ENCODE measurements around the gene TARBP2.
"Not testable (repeated sequence)": the region's sequence is repeated elsewhere in the genome, so short reads cannot be mapped to it uniquely, and the experiment has no call there.

The TARBP2 gene

GRCh38 chr12:53474077-53474476, 27.0 kb upstream of the TARBP2 start:
- DNase-seq (ENCODE audit: low read depth) = no peak
- no peak overlapping the region for H3K4me3 ChIP-seq (ENCODE audit: low read depth, low read length)
- TF ChIP-seq, protein P1, sequence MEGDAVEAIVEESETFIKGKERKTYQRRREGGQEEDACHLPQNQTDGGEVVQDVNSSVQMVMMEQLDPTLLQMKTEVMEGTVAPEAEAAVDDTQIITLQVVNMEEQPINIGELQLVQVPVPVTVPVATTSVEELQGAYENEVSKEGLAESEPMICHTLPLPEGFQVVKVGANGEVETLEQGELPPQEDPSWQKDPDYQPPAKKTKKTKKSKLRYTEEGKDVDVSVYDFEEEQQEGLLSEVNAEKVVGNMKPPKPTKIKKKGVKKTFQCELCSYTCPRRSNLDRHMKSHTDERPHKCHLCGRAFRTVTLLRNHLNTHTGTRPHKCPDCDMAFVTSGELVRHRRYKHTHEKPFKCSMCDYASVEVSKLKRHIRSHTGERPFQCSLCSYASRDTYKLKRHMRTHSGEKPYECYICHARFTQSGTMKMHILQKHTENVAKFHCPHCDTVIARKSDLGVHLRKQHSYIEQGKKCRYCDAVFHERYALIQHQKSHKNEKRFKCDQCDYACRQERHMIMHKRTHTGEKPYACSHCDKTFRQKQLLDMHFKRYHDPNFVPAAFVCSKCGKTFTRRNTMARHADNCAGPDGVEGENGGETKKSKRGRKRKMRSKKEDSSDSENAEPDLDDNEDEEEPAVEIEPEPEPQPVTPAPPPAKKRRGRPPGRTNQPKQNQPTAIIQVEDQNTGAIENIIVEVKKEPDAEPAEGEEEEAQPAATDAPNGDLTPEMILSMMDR (conservative IDR thresholded peaks at IDR 0.05; ENCODE audit: low read depth, low read length) = no peak

- TF ChIP-seq, protein P1 (conservative IDR thresholded peaks at IDR 0.05; ENCODE audit: low read depth, low read length) = no peak
- no peak overlapping the region for H3K4me3 ChIP-seq (ENCODE audit: low read depth, low read length)
- DNase-seq (ENCODE audit: low read depth) = no peak
These were observed 26.3 kb upstream of the TARBP2 start for GRCh38 chr12:53474819-53475218.

GRCh38 chr12:53476769-53477209, 24.3 kb upstream of the TARBP2 start:
- no peak overlapping the region for H3K4me3 ChIP-seq (ENCODE audit: low read depth, low read length)
- TF ChIP-seq, protein P1 (conservative IDR thresholded peaks at IDR 0.05; ENCODE audit: low read depth, low read length) = peak; percentile 48
- DNase-seq (ENCODE audit: low read depth) = no peak

GRCh38 chr12:53478865-53479264, 22.2 kb upstream of the TARBP2 start:
- no peak for DNase-seq (ENCODE audit: low read depth)
- H3K4me3 ChIP-seq (ENCODE audit: low read depth, low read length) = no peak overlapping the region
- TF ChIP-seq, protein P1 (conservative IDR thresholded peaks at IDR 0.05; ENCODE audit: low read depth, low read length) = no peak

DNA sequence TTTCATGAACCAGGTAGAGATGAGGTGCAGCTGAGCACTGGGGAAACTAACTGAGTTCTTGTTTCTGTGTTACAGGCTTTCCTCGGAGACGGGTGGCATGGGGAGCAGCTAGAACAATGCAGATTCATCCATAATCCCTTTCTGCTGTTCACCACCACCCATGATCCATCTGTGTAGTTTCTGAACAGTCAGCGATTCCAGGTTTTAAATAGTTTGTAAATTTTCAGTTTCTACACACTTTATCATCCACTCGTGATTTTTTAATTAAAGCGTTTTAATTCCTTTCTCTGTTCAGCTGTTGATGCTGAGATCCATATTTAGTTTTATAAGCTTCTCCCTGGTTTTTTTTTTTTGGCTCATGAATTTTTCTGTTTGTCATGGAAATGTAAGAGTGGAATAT, 21.8 kb upstream of the TARBP2 start:
- TF ChIP-seq, protein P1 (conservative IDR thresholded peaks at IDR 0.05; ENCODE audit: low read depth, low read length) = no peak
- no peak for DNase-seq (ENCODE audit: low read depth)
- H3K4me3 ChIP-seq (ENCODE audit: low read depth, low read length) = no peak overlapping the region

- no peak for DNase-seq (ENCODE audit: low read depth)
- no peak overlapping the region for H3K4me3 ChIP-seq (ENCODE audit: low read depth, low read length)
- TF ChIP-seq, protein P1 (conservative IDR thresholded peaks at IDR 0.05; ENCODE audit: low read depth, low read length) = no peak
These were observed 20.3 kb upstream of the TARBP2 start for GRCh38 chr12:53480491-53481442.

DNA sequence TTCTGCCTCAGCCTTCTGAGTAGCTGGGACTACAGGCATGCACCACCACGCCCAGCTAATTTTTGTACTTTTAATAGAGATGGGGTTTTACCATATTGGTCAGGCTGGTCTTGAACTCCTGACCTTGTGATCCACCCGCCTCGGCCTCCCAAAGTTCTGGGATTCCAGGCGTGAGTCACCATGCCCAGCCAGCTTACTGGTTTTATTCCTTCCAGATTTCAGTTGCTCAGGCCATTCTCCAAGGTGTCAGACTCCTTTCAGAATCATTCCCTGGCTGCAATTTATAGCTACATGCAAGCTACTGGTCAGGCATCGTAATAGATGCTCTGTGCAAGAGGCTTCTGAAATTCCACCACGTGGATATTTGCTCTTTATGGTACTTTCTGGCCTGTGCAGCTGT, 19.6 kb upstream of the TARBP2 start:
- H3K4me3 ChIP-seq (ENCODE audit: low read depth, low read length) = not testable (repeated sequence)
- DNase-seq (ENCODE audit: low read depth) = peak; percentile 70

All from choroid plexus epithelial cell (primary cell).